ENCODE measurements around the gene JRKL. TPM values are rescaled to one million over a fixed set of nuclear protein-coding genes. Genes with fewer than 3 reads are reported as not detected.

JRKL gene
- total RNA-seq, 1 experiment from 2014 or later, result 6.7 TPM

- BruUV-seq (replicated peaks), result no TSS peak
- Histone ChIP-seq H3K4me2 (ENCODE audit: low read length) (no peak overlapping the region), H3K9me2 (ENCODE audit: insufficient read depth) (no peaks in the 10 kb centered on the region), H3K79me2 (ENCODE audit: insufficient read depth, low read length) (peaks cover 9% of the 10 kb centered on the region), H3K27ac (ENCODE audit: low read depth, low read length) (no peak overlapping the region), H3K27me3 (ENCODE audit: insufficient read depth, low read length) (no peaks in the 10 kb centered on the region), H2AFZ (ENCODE audit: low read depth, low read length, poor library complexity, severe bottlenecking) (no peak overlapping the region), H3K4me1 (ENCODE audit: control insufficient read depth in 1 of 2, insufficient read depth in 2 of 2, low read length in 2 of 2) (peaks cover 3 to 9% of the 10 kb centered on the region in 2 experiments; a peak in 2 of 4 replicates), H4K20me1 (ENCODE audit: insufficient read depth) (no peaks in the 10 kb centered on the region), H3K36me3 (ENCODE audit: control insufficient read depth in 1 of 2, insufficient read depth in 2 of 2, low read length in 2 of 2) (no peaks in the 10 kb centered on the region), H3K9me3 (ENCODE audit: control insufficient read depth in 1 of 2, insufficient read depth in 1 of 2, low read depth in 1 of 2, low read length in 2 of 2) (no peaks in the 10 kb centered on the region), H3K9ac (ENCODE audit: low read length) (no peak overlapping the region), H3K4me3 (replicated peaks in 1 of 2; ENCODE audit: low read depth in 1 of 2, low read length in 2 of 2) (no peak overlapping the region)
- TF ChIP-seq ZNF274 (IDR thresholded peaks at IDR 0.05; ENCODE audit: low read depth, low read length) (no peak), REST (IDR thresholded peaks at IDR 0.05; ENCODE audit: low read depth) (no peak), MAX (IDR thresholded peaks at IDR 0.05) (no peak)
- DNase-seq (ENCODE audit: low read depth, low spot score) (no peak), ATAC-seq (no peak)
- ChIA-PET POLR2A (no interaction called here), CTCF (no interaction called here), RAD21 (ENCODE audit: low non-redundant PET in 1 of 2, low total read pairs in 2 of 2, uncharacterized antibody in 2 of 2, unreplicated experiment in 2 of 2) (no interaction called here)
- intact Hi-C loops (cut with micrococcal nuclease), result loop anchor here (5.0 kb wide), 1 partner anchor 143 kb away; no protein-coding TSS in a partner anchor
Observed at GRCh38 chr11:96385187-96385586, 4.6 kb upstream of the JRKL start.
